GM19324 (cell line): ENCODE data around the gene TENM4.
"Not testable (repeated sequence)": the region's sequence is repeated elsewhere in the genome, so short reads cannot be mapped to it uniquely, and the experiment has no call there.

ENCODE experiments used
- ATAC-seq: cut with Tn5 transposase; IDR thresholded peaks from one replicate; pipeline ENCODE4 v1.9.1; 2021; ENCODE audit warnings: mild to moderate bottlenecking, moderate library complexity; ENCODE audit not compliant: unreplicated experiment, low FRiP score

Gene TENM4

GRCh38 chr11:79227308-79227707 lies 213.5 kb downstream of the TENM4 start:
- no peak for ATAC-seq

GRCh38 chr11:79226126-79226525 lies 214.7 kb downstream of the TENM4 start:
- ATAC-seq: no peak

DNA sequence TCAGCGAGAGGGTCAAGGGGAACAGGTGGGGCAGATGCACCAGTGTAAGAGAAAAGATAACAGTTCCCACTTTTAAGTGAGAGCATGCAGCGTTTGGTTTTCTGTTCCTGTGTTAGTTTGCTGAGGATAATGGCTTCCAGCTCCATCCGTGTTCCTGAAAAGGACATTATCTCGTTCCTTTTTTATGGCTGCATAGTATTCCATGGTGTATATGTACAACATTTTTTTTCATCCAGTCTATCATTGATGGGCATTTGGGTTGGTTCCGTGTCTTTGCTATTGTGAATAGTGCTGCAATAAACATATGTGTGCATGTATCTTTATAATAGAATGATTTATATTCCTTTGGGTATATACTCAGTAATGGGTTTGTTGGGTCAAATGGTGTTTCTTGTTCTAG lies 218.7 kb downstream of the TENM4 start:
- not testable (repeated sequence) for ATAC-seq

DNA sequence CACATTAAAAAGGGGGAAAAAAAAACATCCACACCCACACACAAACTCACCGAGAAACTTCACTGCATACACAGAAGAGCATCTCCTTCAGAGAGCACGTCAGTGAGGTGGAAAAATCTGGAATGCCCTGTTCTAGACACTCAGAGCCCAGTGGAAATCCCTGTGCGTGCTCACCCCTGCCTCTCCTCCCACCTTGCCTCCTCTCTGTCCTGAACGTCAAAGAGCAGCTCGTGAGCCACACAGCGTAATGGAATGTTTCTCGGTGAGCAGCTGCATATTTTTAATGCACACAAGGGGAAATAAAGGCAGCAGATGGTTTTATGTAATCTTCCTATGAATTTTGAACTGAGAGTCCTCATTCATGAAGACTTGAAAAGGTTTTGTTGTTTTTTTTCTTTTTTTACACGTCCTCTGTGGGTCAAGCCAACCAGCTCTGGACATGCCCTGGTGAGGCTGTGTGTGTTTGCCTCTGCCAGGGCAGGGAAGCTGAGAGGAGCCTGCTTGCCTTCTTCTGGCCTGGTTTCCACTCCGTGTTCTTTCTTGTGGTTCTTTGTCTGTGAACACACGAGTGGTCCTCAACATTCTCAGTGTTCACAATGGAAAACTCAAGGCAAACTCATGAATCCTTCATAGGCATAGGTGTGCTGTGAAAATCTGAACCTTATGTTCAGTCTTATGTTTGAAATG lies 219.2 kb downstream of the TENM4 start:
- ATAC-seq: no peak

DNA sequence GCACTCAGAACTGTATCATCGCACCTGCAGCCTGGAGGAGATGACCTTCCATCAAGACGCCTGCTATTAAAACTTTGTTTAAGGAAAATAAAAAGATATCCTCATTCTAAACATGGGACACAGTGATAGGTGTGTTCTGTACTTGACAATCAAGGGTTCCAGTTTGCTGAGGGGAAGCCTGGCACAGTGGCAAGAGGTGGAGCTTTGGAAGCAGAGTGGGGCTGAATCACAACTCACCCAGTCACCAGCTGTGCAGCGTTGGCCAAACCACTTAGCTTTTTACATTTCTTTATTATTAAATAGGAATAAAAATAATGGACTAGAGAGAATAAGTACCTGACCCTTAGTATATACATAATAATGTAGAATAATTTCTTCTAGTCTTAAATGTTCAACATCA lies 220.7 kb downstream of the TENM4 start:
- no peak for ATAC-seq

DNA sequence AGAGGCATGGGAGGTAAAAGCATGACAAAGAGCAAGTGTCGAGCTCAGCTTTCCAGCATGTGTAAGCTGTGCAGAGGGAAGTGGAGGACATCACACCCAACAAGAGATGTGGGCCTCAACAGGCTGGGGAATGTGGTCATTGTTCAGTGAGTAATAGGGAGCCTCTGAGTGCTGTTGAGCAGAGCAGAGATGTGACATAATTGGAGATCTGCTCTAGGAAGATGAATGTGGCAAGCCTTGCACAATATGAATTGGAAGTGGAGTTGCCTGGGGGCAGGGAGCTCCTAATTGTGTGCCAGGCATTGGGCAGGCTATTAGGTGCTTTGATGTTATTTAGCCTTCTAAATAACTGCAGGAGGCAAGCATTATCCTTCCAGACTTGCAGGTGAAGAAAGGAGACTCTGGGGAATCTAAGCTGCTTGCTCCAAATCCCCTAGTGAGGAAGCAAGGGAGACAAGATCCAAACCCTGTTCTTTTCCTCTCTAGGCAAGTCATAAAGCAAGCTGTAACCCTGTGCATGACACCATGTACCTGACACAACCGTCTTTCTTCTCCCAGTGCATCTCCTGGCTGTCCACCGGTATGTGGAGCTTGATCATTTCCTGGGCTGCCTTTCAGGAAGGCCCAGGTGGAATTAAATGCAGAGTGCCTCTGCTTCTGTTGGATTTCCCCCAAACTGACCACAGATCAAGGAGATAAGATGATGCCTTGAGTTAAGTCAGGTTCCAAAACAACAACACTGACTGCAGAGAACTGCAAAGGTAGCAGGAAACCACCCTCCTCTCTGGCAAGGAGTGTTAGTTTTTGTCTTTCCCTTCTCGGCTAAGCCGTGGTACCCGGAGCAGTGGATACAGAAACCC lies 221.4 kb downstream of the TENM4 start:
- no peak for ATAC-seq

DNA sequence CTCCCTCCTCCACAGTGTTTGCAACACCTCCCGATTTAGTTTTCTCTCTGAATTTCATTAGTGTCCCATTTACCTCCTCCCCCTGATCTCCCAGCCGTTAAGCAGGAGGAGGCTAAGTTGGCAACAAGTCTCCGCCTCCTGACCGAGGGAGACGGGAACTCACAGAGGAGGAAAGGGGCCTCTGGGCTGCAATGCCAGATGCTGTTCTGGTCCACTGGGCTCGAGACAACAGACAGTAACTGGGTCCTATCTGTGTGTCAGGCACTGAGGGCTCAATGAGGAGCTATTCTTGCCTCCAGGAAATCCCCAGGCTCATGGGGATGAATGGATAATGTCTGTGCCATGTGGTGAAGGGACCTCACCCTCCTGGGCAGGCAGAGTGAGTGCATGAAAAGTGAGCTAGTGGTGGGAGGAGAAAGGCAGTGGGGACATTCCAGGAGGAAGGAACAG lies 228.1 kb downstream of the TENM4 start:
- no peak for ATAC-seq

DNA sequence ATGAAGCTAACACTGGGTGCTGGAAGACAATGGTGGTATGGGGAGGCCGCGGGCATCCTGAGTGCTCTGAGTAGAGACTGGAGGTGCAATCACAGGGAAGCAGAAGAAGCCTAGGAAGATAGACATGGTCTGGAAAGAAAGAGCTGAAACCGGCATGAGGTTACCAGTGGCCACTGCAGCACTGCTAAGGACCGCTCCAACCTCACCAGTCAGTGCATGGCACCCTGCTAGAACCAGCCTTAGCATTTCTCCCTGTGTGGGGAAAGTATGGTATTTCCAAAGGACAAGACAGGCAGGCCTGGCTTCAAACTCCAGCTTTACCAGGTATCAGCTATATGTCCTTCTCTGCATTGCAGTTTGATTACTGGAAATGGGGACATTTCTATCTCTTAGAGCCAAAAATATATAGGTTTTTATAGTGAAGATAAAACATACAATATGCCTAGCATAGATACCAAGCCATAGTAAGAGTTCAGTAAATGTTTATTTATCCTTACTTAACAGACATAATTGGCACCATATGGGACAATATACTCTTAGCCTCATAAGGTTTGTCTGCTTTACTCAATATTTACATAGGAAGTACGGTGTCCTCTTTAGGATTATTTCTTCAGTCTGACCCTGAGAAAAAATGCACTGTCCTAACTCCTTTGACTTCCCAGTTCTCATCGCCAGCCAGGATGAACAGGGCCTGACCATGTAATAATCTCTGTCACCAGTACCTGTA lies 231.1 kb downstream of the TENM4 start:
- ATAC-seq: no peak

GRCh38 chr11:79208126-79208525 lies 232.7 kb downstream of the TENM4 start:
- ATAC-seq: no peak

GRCh38 chr11:79206951-79207350 lies 233.9 kb downstream of the TENM4 start:
- ATAC-seq: no peak

DNA sequence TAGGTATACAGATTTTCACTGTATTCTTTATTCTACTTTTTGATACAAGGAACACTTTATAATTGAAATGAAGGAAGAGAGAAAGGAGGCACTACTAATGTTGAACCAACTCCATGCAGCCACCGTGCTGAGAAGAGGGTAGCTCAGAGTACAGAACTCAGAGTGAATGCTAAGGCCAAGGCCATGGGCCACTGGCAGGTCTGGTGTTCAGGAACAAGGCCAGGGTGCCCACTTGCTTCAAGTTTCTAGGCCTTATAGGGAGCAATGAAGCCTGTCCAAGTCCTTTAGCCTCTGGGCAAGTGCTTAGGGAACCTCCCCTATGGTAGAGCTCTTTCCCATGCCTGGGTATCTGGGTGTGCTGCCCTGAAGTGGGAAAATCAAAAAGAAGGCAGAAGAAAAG lies 235.0 kb downstream of the TENM4 start:
- ATAC-seq: no peak

DNA sequence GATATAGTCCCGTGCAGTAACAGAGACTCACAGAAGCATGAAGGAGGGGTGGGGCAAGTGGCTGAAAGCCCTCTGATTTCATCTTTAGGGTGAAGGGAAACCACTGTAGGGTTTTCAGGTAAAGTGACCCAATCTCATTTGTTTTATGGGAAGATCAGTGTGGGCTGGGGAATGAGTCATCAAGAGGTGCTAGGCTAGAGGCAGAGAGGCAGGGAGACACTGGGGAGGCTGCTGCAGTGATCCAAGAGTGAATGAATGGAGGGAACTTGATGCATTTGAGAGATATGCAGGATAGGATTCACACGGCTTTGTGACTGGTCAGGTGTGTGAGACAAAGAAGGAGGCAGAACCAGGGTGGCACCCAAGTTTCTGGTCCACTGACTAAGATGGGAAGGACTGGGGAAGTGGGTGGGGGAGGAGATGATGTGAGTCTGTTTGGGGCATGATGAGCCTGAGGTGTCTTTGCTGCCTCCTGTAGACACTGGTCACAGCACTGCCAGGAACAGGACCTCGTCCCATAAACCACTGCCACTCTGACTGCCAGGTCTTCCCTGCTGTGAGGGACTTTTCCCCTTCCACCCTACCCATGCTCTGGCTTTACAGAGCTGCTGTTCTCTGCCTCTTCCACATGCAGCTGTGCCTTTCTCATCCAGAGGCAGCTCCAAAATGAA lies 239.0 kb downstream of the TENM4 start:
- no peak for ATAC-seq

GRCh38 chr11:79200398-79201070 lies 240.3 kb downstream of the TENM4 start:
- no peak for ATAC-seq

GRCh38 chr11:79199729-79200354 lies 241.0 kb downstream of the TENM4 start:
- ATAC-seq: no peak

DNA sequence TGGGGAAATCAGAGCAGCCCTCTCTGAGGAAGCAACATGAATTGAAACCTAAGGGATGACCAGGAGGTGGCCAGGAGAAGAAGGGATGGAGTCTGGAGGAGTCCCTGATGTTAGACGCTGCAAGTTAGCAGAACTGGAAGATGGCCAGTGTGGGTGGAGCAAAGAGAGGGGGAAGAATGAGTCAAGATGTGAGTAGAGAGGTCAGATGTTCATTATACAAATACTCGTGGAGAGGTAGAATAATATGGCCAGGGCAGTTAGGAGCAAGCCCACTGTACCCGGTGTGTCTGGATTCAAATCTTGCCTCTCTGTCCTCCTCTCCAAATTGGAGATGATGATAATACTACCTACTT lies 242.0 kb downstream of the TENM4 start:
- no peak for ATAC-seq

- no peak for ATAC-seq
These were observed 242.5 kb downstream of the TENM4 start for GRCh38 chr11:79198203-79198897.

DNA sequence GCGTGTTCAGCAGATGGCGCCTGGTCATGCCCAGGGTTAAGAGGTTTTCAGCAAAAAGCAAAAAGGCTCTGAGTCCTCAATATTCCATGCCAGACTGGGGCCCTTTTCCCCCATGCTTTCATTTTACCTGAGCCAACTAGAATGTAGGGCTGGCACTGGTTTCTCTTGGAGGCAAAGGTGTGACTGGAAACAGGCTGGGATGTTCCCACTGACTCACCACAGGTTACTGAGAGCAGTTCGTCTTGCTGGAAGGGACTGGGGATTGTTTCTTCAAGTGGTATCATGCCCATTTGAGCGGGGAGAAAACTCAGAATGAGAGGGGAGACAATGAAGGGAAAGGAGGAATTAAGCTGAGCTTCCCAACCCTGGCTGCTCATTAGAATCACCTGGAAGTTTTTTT lies 243.9 kb downstream of the TENM4 start:
- ATAC-seq: no peak

- no peak for ATAC-seq
These were observed 245.6 kb downstream of the TENM4 start for GRCh38 chr11:79195209-79195608.

DNA sequence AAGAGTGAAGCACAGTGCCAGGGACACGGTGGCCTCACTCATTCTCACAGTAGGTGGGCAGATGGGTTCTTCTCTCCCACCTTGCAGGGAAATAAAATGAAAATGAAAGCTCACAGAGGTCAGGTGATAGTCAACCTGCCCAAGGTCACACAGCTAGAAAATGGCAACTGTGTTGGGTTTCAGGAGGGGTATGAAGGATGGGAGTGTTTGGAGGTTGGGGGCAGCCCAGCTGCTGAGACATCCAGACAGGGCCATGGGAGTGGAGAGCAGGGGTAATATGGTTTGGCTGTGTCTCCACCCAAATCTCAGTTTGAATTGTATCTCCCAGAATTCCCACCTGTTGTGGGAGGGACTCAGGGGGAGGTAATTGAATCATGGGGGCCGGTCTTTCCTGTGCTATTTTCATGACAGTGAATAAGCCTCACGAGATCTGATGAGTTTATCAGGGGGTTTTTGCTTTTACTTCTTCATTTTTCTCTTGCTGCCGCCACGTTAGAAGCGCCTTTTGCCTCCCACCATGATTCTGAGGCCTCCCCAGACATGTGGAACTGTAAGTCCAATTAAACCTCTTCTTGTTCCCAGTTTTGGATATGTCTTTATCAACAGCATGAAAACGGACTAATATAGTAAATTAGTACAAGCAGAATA lies 247.0 kb downstream of the TENM4 start:
- ATAC-seq: no peak
